Left lung (tissue), 10 donors: Measurements from ENCODE around the gene MT3. TPM values are rescaled to one million over a fixed set of nuclear protein-coding genes. Genes with fewer than 3 reads are reported as not detected.

ENCODE experiments used
- ATAC-seq: fragments of 200-7000 bp; cut with Tn5 transposase; one replicate; pipeline ENCODE4 v1.9.1; 2020; ENCODE audit warnings: moderate library complexity
- DNase-seq, 4 donors: peaks; one replicate each; pipeline ENCODE4 v3.0.0-alpha.2; 2013 to 2020
- H3K27ac ChIP-seq, 2 donors: fragments of 200-600 bp; sonication (generic) in 1 of 2; one replicate each; pipeline versions ENCODE4 v1.5.0 to v1.8.0; 2020 to 2021
- H3K27me3 ChIP-seq, 2 donors: fragments of 200-600 bp; sonication (generic) in 1 of 2; one replicate each; pipeline versions ENCODE4 v1.5.0 to v1.8.0; 2020 to 2021
- H3K36me3 ChIP-seq, 2 donors: fragments of 200-600 bp; sonication (generic) in 1 of 2; one replicate each; pipeline versions ENCODE4 v1.5.0 to v1.8.0; 2020 to 2021
- H3K4me1 ChIP-seq, 2 donors: fragments of 200-600 bp; one replicate each; pipeline ENCODE4 v1.8.0; 2021
- H3K4me3 ChIP-seq, 2 donors: fragments of 200-600 bp; sonication (generic) in 1 of 2; one replicate each; pipeline versions ENCODE4 v1.5.0 to v1.8.0; 2020 to 2021; ENCODE audit warnings: mild to moderate bottlenecking in 1 of 2
- H3K9me3 ChIP-seq, 2 donors: fragments of 200-600 bp; sonication (generic) in 1 of 2; one replicate each; pipeline versions ENCODE4 v1.5.0 to v1.8.0; 2020 to 2021
- CTCF ChIP-seq, 2 donors: fragments of 200-600 bp; sonication (generic) in 1 of 2; IDR thresholded peaks; one replicate each; pipeline versions ENCODE4 v1.5.0 to v1.8.0; 2021; ENCODE audit warnings: antibody characterized with exemption in 2 of 2
- intact Hi-C, 2 donors: fragments of 100-400 bp; cut with DNase I; formaldehyde crosslinking; loops; one replicate each; pipeline versions ENCODE4 v1.11.2 to v1.14.2; 2022
- polyA plus RNA-seq, 6 donors: library from polyadenylated mRNA; unstranded; fragments of 120-200 nt; gene quantifications; one replicate each; pipeline ENCODE4 v1.2.1, GENCODE V29; 2013; ENCODE audit not compliant: insufficient read length in 6 of 6
- total RNA-seq, 2 donors: library from RNA; stranded (reverse); fragmentation: NEBNext Ultra II Directional; extraction: Animal tissue kit (Norgen Biotek cat#: 25700); gene quantifications; one replicate each; pipeline ENCODE4 v1.2.1, GENCODE V29; 2021
- donor health status: DM: no; HTN: yes; CAD: no.
- donor health status: DM: no; HTN: no; CAD: no.

Gene MT3
- total and polyA plus RNA-seq, 8 donors: not detected

GRCh38 chr16:56634715-56635440 is 45.5 kb downstream of the MT3 start:
- Histone ChIP-seq H3K36me3 (no peaks in the 10 kb centered on the region), H3K4me3 (peak overlapping the region in 1 of 2 donors; percentile 6), H3K27ac (no peak overlapping the region), H3K4me1 (peaks cover 0 to 31% of the 10 kb centered on the region in 2 donors), H3K9me3 (no peaks in the 10 kb centered on the region), H3K27me3 (peaks cover 35 to 93% of the 10 kb centered on the region in 2 donors)
- ATAC-seq: no peak
- no peak for TF ChIP-seq CTCF (IDR thresholded peaks at IDR 0.05)
- intact Hi-C loops: no loop called here
- DNase-seq: peak in 1 of 4 donors; percentile 49

GRCh38 chr16:56635441-56635967 is 46.2 kb downstream of the MT3 start:
- intact Hi-C loops: no loop called here
- Histone ChIP-seq H3K4me1 (peaks cover 0 to 31% of the 10 kb centered on the region in 2 donors), H3K9me3 (no peaks in the 10 kb centered on the region), H3K27me3 (peaks cover 35 to 100% of the 10 kb centered on the region in 2 donors), H3K4me3 (peak overlapping the region in 1 of 2 donors; percentile 6), H3K36me3 (no peaks in the 10 kb centered on the region), H3K27ac (no peak overlapping the region)
- DNase-seq (peak in 1 of 4 donors; percentile 65), ATAC-seq (no peak)
- no peak for TF ChIP-seq CTCF (IDR thresholded peaks at IDR 0.05)

GRCh38 chr16:56636616-56637413 is 47.5 kb downstream of the MT3 start:
- Histone ChIP-seq H3K27ac (no peak overlapping the region), H3K9me3 (no peaks in the 10 kb centered on the region), H3K36me3 (no peaks in the 10 kb centered on the region), H3K4me3 (no peak overlapping the region), H3K27me3 (peaks cover 35 to 98% of the 10 kb centered on the region in 2 donors), H3K4me1 (peaks cover 0 to 31% of the 10 kb centered on the region in 2 donors)
- no peak for DNase-seq
- ATAC-seq: no peak
- intact Hi-C loops: no loop called here
- no peak for TF ChIP-seq CTCF (IDR thresholded peaks at IDR 0.05)

GRCh38 chr16:56637814-56638750 is 48.8 kb downstream of the MT3 start, which contains the start of gene MT1A:
MT1A (plus strand) TSS chr16:56638666; CDS start chr16:56638739, 73 bp downstream.
- DNase-seq (peak; percentile 36 to 89 (median 63)), ATAC-seq (peak; percentile 89)
- Histone ChIP-seq H3K4me3 (peak within 1 kb of the TSS; percentile 34 to 41), H3K27ac (peak within 1 kb of the TSS; percentile 26 to 58), H3K9me3 (no peaks in the 10 kb centered on the region), H3K27me3 (peaks cover 26 to 96% of the 10 kb centered on the region in 2 donors), H3K4me1 (peaks cover 0 to 32% of the 10 kb centered on the region in 2 donors), H3K36me3 (no peaks in the 10 kb centered on the region)
- TF ChIP-seq CTCF (IDR thresholded peaks at IDR 0.05): no peak
- intact Hi-C loops: no loop called here
